Activated naive CD8-positive, alpha-beta T cell (primary cell): ENCODE results near the gene PSAP.
A peak's percentile ranks its signal among the peaks of the same experiment; 100 is the strongest.

Experiments
- H3K27ac Mint-ChIP-seq: one replicate; pipeline ENCODE4 v1.8.0; 2021; ENCODE audit warnings: mixed read lengths
- H3K27me3 Mint-ChIP-seq: one replicate; pipeline ENCODE4 v1.8.0; 2021; ENCODE audit warnings: mixed read lengths
- H3K36me3 Mint-ChIP-seq: one replicate; pipeline ENCODE4 v1.8.0; 2021; ENCODE audit warnings: mixed read lengths
- H3K4me1 Mint-ChIP-seq: one replicate; pipeline ENCODE4 v1.8.0; 2021; ENCODE audit warnings: low read depth, mixed read lengths
- H3K4me3 Mint-ChIP-seq: one replicate; pipeline ENCODE4 v1.8.0; 2021; ENCODE audit warnings: mild to moderate bottlenecking, mixed read lengths
- H3K9me3 Mint-ChIP-seq: one replicate; pipeline ENCODE4 v1.8.0; 2021; ENCODE audit warnings: low read depth, mixed read lengths

The PSAP gene

DNA sequence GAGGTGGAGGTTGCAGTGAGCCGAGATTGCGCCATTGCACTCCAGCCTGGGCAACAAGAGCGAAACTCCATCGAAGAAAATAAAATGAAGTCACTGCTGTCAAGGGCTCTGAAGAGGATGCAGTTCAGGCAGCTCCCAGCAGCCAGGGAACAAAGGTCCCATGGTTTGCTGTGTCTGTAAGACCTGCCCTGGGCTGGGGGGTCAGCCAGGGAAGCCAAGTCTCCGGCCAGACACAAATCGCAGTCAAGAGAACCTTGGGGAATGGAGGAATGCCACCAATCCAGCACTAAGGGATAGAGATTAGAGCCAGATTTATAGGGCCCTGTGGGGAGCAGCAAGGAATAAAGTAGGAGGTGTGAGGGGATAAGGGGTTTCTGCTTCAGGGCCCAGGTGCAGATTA is 48.8 kb downstream of the PSAP start:
- H3K36me3 Mint-ChIP-seq: peaks cover 3% of the 10 kb centered on the region
- peaks cover 10% of the 10 kb centered on the region for H3K4me1 Mint-ChIP-seq
- H3K27ac Mint-ChIP-seq: no peak overlapping the region
- no peak overlapping the region for H3K4me3 Mint-ChIP-seq
- H3K9me3 Mint-ChIP-seq: no peaks in the 10 kb centered on the region
- H3K27me3 Mint-ChIP-seq: no peaks in the 10 kb centered on the region

DNA sequence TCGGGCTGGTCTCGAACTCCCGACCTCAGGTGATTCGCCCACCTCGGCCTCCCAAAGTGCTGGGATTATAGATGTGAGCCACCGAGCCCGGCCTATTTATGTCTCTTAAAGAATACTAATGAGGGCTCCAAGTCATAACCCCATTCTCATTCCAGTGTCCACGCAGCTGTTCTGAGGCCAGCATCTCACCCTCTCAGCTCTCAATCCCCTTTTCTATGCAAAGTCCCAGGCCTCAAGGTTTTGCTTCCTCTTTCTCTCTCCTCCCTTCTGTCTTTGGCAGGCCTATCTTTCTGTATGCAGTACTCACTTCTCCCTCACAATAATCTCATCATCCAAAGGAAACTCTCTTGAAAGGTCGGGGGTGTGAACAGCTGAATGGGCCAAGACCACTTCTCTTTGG is 49.7 kb downstream of the PSAP start:
- H3K9me3 Mint-ChIP-seq: no peaks in the 10 kb centered on the region
- H3K27ac Mint-ChIP-seq: no peak overlapping the region
- H3K4me1 Mint-ChIP-seq: peaks cover 18% of the 10 kb centered on the region
- H3K4me3 Mint-ChIP-seq: no peak overlapping the region
- H3K27me3 Mint-ChIP-seq: no peaks in the 10 kb centered on the region
- peaks cover 3% of the 10 kb centered on the region for H3K36me3 Mint-ChIP-seq

DNA sequence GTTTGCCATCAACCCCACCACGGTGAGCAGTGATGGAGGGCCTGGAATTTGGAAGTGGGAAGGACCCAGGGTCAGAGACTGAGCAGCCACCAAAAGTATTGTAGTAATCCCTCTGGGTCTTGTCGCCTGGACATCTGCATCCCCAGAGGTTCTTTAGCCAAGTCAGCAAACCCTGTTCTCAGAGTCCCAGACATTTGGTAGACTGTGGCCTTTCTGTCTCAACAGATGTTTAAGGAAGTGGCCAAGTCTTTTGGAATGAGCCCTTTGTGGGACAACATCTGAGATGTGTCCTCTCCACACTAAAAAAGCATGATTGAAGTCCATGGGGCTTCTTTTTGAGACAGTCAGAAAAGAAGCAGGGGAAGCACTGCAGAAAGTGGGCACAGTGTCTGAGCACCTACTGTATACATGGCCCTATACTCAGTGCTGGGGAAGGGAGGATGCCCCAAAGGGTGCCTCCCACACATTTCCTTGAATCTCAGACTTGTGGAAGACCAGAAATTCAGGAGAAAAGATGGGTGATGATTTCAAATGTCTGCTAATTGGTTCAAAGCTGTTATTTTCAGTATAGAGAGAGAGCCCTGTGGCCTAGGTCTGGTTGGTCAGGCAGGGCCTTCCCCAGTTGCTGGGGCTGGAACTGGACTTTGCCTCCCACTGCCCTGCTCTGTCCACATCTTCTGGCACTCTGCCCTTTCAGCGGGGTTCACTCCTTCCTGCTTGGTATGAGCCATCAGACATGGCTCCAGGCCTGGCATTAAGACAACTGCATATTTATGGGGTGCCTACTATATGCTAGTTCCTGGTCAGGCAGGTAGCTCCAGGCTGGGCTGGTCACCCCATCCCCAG is 51.2 kb downstream of the PSAP start:
- no peak overlapping the region for H3K4me3 Mint-ChIP-seq
- peaks cover 5% of the 10 kb centered on the region for H3K36me3 Mint-ChIP-seq
- no peaks in the 10 kb centered on the region for H3K9me3 Mint-ChIP-seq
- no peak overlapping the region for H3K27ac Mint-ChIP-seq
- no peaks in the 10 kb centered on the region for H3K27me3 Mint-ChIP-seq
- peaks cover 22% of the 10 kb centered on the region for H3K4me1 Mint-ChIP-seq

DNA sequence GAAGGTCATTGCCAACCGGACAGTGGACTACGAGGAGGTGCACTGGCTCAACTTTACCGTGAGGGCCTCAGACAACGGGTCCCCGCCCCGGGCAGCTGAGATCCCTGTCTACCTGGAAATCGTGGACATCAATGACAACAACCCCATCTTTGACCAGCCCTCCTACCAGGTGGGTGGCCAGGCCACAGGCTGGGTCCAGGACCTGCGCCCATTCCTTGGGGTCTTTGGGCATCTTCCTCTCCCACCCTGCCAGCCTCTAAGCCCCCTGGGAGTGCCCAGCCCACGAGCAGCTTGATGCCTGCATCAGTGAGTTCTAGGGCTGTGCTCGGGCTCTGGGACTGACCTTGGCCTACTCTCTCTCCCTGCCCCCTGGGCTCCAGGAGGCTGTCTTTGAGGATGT is 51.9 kb downstream of the PSAP start:
- Mint-ChIP-seq H3K27ac (no peak overlapping the region), H3K9me3 (no peaks in the 10 kb centered on the region), H3K4me3 (no peak overlapping the region), H3K4me1 (peaks cover 22% of the 10 kb centered on the region), H3K27me3 (no peaks in the 10 kb centered on the region), H3K36me3 (peaks cover 5% of the 10 kb centered on the region)

DNA sequence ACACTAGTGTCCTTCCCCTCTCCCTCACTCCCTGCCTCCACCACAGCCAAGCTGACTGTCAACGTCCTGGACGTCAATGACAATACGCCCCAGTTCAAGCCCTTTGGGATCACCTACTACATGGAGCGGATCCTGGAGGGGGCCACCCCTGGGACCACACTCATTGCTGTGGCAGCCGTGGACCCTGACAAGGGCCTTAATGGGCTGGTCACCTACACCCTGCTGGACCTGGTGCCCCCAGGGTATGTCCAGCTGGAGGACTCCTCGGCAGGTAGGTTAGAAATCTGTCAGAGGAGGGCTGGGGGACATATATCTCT is 52.8 kb downstream of the PSAP start:
- Mint-ChIP-seq H3K27ac (no peak overlapping the region), H3K9me3 (no peaks in the 10 kb centered on the region), H3K4me3 (no peak overlapping the region), H3K27me3 (no peaks in the 10 kb centered on the region), H3K36me3 (peaks cover 5% of the 10 kb centered on the region), H3K4me1 (peaks cover 22% of the 10 kb centered on the region)

DNA sequence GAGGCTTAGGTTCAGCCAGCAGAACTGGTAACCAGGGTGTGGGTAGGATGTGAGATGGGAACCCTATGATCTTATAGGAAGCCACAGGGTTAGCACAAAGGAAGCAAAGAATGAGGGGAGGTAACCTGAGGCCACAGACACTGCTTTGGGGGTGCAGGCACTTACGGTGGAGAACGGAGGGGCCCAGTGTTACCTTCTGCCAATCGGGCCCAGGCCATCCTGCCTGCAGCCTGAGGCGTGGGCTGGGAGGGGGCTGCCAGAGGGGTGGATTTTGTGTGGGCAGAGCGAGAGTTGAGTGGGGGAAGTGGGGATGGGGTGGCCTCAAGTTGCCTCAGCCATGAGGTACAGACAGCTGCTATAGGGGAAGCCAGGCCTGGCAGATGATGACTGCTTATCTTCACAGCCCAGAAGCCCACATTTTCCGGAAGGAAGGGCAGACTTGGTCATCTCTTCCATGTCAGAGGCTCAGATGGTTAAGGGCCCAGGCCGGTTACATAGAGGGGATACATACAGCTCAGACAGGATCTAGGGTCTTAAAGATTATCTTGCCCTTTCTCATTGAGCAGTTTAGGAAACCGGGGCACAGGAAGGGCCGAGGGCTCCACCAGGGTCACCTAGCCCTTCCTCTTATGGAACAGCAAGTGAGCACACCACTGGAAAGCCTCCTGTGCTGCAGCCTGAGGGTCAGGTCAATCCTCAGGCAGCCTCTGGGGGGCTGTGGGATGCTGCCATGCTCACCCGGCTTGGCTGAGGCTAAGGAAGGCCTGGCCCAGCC is 53.3 kb downstream of the PSAP start:
- Mint-ChIP-seq H3K27me3 (no peaks in the 10 kb centered on the region), H3K36me3 (peaks cover 5% of the 10 kb centered on the region), H3K4me3 (peak overlapping the region; percentile 8), H3K9me3 (no peaks in the 10 kb centered on the region), H3K4me1 (peaks cover 22% of the 10 kb centered on the region), H3K27ac (peak overlapping the region; percentile 51)

DNA sequence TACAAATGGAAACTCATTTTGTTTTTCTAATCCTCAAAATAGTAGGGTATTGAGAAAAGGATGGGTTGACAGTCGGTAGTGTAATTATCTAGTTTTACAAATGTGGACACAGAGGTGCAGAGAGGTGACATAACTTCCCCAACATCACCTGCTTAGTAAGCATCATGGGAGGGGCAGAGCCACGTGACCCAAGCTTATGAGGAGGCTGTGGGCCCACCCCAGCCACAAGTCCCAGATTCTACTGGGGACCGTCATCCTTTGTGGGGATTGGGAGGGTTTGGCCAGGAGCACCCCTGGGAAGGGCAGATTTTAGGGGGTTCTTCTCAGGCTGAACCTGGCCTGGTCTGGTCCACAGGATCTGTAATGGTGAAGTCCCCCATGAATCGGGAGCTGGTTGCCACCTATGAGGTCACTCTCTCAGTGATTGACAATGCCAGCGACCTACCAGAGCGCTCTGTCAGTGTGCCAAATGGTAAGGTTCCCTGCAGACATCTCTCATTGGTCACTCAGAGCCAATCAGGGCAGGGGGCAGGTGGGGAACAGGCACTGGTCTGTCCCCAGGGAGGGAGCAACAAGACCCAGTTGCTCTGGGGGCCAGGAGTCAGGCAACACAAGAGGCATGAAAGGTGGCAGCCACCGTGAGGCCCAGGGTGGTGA is 54.2 kb downstream of the PSAP start:
- Mint-ChIP-seq H3K4me3 (peak overlapping the region; percentile 40), H3K4me1 (peaks cover 22% of the 10 kb centered on the region), H3K27me3 (no peaks in the 10 kb centered on the region), H3K36me3 (peaks cover 5% of the 10 kb centered on the region), H3K9me3 (no peaks in the 10 kb centered on the region), H3K27ac (peak overlapping the region; percentile 41)

DNA sequence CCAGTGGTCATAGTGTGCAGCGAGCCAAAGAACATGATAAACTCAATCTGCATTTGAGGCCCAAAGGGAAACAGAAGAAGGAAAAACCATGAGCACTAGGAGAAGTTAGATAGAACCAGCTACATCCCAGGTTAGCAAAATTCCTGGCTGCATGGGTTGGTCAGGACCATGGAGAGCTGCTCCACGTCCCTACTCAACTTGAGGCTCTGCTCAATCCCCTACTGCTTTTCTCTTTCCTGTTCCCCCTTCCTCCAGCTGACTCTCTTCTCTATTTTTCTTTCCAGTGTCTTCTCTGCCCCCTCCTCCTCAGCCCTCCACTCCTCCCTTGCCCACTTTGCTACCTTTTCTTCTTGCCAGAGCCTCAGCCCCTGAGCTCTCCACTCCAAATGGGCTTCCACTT is 55.8 kb downstream of the PSAP start:
- no peak overlapping the region for H3K27ac Mint-ChIP-seq
- H3K4me1 Mint-ChIP-seq: peaks cover 30% of the 10 kb centered on the region
- no peaks in the 10 kb centered on the region for H3K27me3 Mint-ChIP-seq
- H3K9me3 Mint-ChIP-seq: no peaks in the 10 kb centered on the region
- H3K4me3 Mint-ChIP-seq: no peak overlapping the region
- peaks cover 2% of the 10 kb centered on the region for H3K36me3 Mint-ChIP-seq

DNA sequence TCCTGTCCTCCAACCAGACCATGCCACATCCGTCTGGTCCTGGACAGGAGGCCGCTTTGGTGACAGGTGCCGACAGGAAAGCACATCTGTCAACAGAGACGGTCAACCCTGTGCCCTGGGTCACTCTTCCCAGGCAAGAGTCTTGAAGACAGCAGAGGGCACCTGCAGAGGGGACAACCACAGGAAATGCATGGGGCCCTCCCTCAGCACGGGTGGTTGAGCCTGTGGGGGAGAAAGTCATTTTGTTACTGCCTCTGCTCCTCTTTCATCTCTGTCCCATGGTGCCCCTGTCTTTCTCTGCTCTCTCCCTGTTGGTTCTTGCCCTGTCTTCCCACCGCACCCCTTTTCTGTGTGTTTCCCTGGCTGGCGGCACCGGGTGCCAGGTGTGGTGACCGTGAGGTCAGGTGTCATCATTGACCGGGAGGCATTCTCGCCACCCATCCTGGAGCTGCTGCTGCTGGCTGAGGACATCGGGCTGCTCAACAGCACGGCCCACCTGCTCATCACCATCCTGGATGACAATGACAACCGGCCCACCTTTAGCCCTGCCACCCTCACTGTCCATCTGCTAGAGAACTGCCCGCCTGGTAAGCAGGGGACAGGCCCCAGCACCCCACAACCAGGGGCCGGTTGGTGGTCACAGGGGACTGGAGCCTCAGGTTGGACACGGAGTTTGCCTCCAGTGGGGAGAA is 60.2 kb downstream of the PSAP start:
- Mint-ChIP-seq H3K36me3 (peaks cover 2% of the 10 kb centered on the region), H3K27ac (no peak overlapping the region), H3K9me3 (no peaks in the 10 kb centered on the region), H3K27me3 (no peaks in the 10 kb centered on the region), H3K4me1 (peaks cover 11% of the 10 kb centered on the region), H3K4me3 (no peak overlapping the region)

DNA sequence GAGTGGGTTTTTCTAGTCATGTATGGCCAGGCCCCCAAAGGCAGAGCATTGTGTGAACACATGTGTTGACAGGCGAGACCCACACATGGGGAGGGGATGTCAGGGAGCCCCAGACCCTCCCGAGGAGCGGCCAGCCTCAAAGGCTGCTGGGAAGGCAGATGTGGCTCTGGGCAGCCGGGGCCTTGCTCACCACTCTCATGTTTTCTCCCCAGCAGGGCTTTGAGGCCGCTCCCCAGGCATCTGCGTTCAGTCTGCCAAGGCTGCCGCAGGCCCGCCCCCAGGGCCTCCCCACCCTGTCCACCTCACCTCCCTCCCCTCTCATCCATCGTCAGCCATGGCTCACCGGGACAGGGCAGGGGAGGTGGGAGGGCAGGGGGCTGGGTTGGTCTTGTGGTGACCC is 61.2 kb downstream of the PSAP start:
- no peak overlapping the region for H3K27ac Mint-ChIP-seq

DNA sequence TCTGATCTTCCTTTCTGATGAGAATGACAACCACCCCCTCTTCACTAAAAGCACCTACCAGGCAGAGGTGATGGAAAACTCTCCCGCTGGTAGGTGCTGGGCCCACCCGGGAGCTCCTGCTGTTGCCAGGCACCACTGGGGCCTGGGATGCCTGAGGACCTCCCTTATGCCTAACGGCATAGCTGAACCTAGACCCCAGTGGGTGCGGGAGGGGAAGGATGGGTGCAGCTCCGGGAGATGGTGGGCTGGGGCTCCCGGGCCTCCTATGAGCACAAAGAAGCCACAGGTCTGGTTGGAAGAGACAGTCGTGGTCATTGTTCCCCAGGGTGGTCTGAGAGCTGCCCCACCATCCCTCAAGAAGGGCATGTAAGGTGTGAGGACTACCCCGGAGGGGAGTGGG is 62.1 kb downstream of the PSAP start:
- peaks cover 8% of the 10 kb centered on the region for H3K4me1 Mint-ChIP-seq
- H3K4me3 Mint-ChIP-seq: no peak overlapping the region
- H3K27me3 Mint-ChIP-seq: no peaks in the 10 kb centered on the region
- no peak overlapping the region for H3K27ac Mint-ChIP-seq
- H3K36me3 Mint-ChIP-seq: no peaks in the 10 kb centered on the region
- H3K9me3 Mint-ChIP-seq: no peaks in the 10 kb centered on the region

More for the DNA sequence above, 61.2 kb downstream of the PSAP start:
- Mint-ChIP-seq H3K4me3 (no peak overlapping the region), H3K9me3 (no peaks in the 10 kb centered on the region), H3K27me3 (no peaks in the 10 kb centered on the region), H3K36me3 (no peaks in the 10 kb centered on the region), H3K4me1 (peaks cover 8% of the 10 kb centered on the region)

DNA sequence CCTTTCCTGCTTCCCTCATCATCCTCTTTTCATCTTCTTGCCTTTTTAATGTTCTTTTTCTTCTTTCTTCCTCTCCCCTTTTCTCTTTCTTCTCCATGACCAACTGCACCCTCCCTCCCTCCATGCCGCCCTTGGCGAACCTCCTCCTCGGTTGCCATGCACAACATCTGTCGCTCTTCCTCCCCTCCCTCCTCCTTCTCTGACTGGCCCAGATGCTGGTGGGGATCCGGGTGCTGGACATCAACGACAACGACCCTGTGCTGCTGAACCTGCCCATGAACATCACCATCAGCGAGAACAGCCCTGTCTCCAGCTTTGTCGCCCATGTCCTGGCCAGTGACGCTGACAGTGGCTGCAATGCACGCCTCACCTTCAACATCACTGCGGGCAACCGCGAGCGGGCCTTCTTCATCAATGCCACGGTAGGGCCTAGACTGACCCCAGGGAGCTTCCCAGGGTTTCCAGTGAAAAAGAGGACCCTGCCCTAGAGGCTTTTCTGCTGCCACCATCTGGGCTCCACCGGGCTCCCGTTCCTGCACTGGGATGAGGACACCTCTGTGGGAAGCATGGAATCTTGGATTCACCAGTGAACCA is 66.3 kb downstream of the PSAP start:
- H3K36me3 Mint-ChIP-seq: no peaks in the 10 kb centered on the region
- no peak overlapping the region for H3K4me3 Mint-ChIP-seq
- no peaks in the 10 kb centered on the region for H3K9me3 Mint-ChIP-seq
- peaks cover 5% of the 10 kb centered on the region for H3K4me1 Mint-ChIP-seq
- H3K27me3 Mint-ChIP-seq: no peaks in the 10 kb centered on the region
- H3K27ac Mint-ChIP-seq: no peak overlapping the region

DNA sequence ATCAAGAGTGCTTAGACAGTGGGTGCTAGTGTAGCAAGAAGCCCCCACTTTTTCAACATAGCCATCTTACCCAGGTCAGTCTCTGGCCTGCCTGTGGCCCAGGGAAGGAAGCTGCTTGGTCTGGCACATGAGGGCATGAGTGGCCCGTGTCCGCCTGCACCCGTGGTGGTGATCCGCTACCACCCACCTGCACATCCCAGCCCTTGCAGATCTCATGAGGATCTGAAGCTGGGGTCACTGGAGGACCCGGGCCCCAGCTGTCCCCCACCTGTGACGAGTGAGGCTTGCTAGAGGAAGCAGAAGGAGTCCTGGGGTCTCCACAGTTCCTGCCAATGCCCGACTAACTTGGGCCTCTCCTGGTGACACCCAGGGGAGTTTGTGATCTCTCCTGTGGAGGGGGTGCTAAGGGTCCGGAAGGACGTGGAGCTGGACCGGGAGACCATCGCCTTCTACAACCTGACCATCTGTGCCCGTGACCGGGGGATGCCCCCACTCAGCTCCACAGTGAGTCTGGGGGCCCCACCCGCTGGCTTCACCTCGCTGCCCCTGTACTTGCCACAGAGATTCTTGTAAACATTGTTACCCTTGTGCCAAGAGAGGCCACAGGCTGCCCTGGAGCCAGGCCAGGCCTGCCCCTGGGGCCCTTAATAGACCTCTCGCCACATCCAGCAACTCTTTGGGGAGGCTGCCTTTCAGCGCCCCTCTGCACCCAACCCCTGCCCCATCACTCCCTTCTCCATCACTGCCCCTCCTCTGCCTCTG is 67.0 kb downstream of the PSAP start:
- Mint-ChIP-seq H3K27ac (no peak overlapping the region), H3K36me3 (no peaks in the 10 kb centered on the region), H3K9me3 (no peaks in the 10 kb centered on the region), H3K4me3 (no peak overlapping the region), H3K27me3 (no peaks in the 10 kb centered on the region), H3K4me1 (peaks cover 5% of the 10 kb centered on the region)

DNA sequence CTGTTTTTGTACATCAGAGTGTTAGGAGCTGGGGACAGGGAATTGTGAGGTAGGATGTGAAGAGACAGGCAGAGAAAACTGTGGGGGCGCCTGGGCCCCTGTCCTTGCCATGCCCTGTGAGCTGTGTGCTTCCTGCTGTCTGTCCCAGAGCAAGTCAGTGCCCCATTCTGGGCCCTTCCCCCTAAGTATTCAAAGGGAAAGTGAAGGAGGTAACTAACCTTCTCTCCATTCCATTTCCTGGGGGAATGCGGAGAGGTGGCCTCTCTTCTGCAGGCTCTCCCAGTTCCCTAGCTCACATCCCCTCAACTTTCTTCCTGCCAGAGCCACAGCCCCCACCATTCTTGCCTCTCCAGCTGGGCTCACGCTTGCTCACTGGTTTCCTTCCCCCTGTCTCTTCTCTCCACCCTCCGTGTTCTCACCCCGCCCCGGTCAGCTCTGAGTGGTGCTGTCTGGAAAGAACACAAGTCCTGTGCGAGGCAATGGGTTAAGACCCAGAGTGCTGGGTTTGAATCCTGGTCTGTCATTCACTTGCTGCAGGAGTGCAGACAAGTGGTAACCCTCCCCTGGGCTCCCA is 68.0 kb downstream of the PSAP start:
- no peak overlapping the region for H3K27ac Mint-ChIP-seq
- no peaks in the 10 kb centered on the region for H3K9me3 Mint-ChIP-seq
- H3K36me3 Mint-ChIP-seq: no peaks in the 10 kb centered on the region
- H3K4me1 Mint-ChIP-seq: peaks cover 5% of the 10 kb centered on the region
- no peaks in the 10 kb centered on the region for H3K27me3 Mint-ChIP-seq
- no peak overlapping the region for H3K4me3 Mint-ChIP-seq
